Mesendoderm (in vitro differentiated cells): ENCODE measurements around the gene NECAP2.
A peak's percentile ranks its signal among the peaks of the same experiment; 100 is the strongest.

Experiments
- DNase-seq: peaks from one replicate; pipeline ENCODE4 v3.0.0; 2013
- H2AK5ac ChIP-seq: 2 replicates; pipeline ENCODE4 v1.6.1; 2013; ENCODE audit warnings: low read length, inconsistent platforms
- H2BK120ac ChIP-seq: 2 replicates; pipeline ENCODE4 v1.6.1; 2013; ENCODE audit warnings: low read depth, mild to moderate bottlenecking, low read length, moderate library complexity, mixed read lengths
- H2BK15ac ChIP-seq: replicated peaks from 2 replicates; pipeline ENCODE4 v1.6.1; 2013; ENCODE audit warnings: low read depth, mild to moderate bottlenecking, moderate library complexity
- H2BK5ac ChIP-seq: 2 replicates; pipeline ENCODE4 v1.6.1; 2013; ENCODE audit warnings: low read length, inconsistent platforms
- H3K18ac ChIP-seq: 2 replicates; pipeline ENCODE4 v1.6.1; 2013; ENCODE audit warnings: mild to moderate bottlenecking, low read length, mixed read lengths
- H3K23ac ChIP-seq: one replicate; pipeline ENCODE4 v1.6.1; 2013; ENCODE audit warnings: low read length
- H3K27ac ChIP-seq: 2 replicates; pipeline ENCODE4 v1.5.1; 2013; ENCODE audit warnings: low read depth, mild to moderate bottlenecking, inconsistent platforms, low read length, moderate library complexity
- H3K27me3 ChIP-seq: 2 replicates; pipeline ENCODE4 v1.6.1; 2013; ENCODE audit warnings: low read length, control low read depth, mild to moderate bottlenecking, inconsistent platforms; ENCODE audit not compliant: insufficient read depth, poor library complexity
- H3K36me3 ChIP-seq: 2 replicates; pipeline ENCODE4 v1.6.1; 2013; ENCODE audit warnings: low read length, inconsistent platforms; ENCODE audit not compliant: control insufficient read depth, insufficient read depth
- H3K4ac ChIP-seq: one replicate; pipeline ENCODE4 v1.6.1; 2013; ENCODE audit warnings: low read depth, mild to moderate bottlenecking, low read length, moderate library complexity
- H3K4me1 ChIP-seq: 2 replicates; pipeline ENCODE4 v1.6.1; 2013; ENCODE audit warnings: low read depth, low read length, inconsistent platforms; ENCODE audit not compliant: control insufficient read depth
- H3K4me2 ChIP-seq: 2 replicates; pipeline ENCODE4 v1.6.1; 2013; ENCODE audit warnings: low read length
- H3K4me3 ChIP-seq: 2 replicates; pipeline ENCODE4 v1.5.1; 2013; ENCODE audit warnings: mild to moderate bottlenecking, low read length
- H3K56ac ChIP-seq: one replicate; pipeline ENCODE4 v1.6.1; 2013; ENCODE audit warnings: low read length
- H3K79me1 ChIP-seq: 2 replicates; pipeline ENCODE4 v1.6.1; 2013; ENCODE audit warnings: low read length, inconsistent platforms
- H3K79me2 ChIP-seq: 2 replicates; pipeline ENCODE4 v1.6.1; 2013; ENCODE audit warnings: mild to moderate bottlenecking, low read length; ENCODE audit not compliant: control insufficient read depth, insufficient read depth
- H3K9ac ChIP-seq: 2 replicates; pipeline ENCODE4 v1.6.1; 2013; ENCODE audit warnings: low read length, inconsistent platforms
- H4K5ac ChIP-seq: one replicate; pipeline ENCODE4 v1.6.1; 2013; ENCODE audit warnings: low read length
- H4K8ac ChIP-seq: one replicate; pipeline ENCODE4 v1.6.1; 2013; ENCODE audit warnings: low read depth, mild to moderate bottlenecking, control low read depth, low read length, moderate library complexity
- WGBS: extraction: QIAGEN DNeasy Blood & Tissue Kit; methylation state at CpG from one replicate; pipeline ENCODE4 v1.1.7; 2013; ENCODE audit warnings: low lambda C conversion rate, missing lambda C conversion rate; ENCODE audit not compliant: insufficient coverage; ENCODE audit errors: extremely low coverage; 5-methylcytosine and 5-hydroxymethylcytosine counted together

NECAP2 gene

DNA sequence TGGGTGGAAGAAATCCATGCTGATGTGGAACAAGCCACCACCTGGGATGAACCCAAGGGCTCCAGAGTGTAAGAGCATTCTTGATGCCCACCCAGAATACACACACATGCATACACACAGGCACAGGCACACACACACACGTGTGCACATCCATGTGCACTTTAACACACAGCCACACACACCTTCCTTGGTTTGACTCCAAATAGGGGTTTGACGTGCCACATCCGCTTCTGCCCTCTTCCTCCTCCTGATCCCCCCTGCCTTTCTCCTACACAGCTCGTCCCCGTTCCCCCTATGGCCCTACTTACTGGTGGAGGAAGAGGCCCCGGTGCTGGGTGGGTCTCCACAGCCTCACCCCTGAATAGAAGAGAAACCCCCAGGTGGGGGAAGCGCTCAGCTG, 19.3 kb upstream of the NECAP2 start:
- H3K4me3 ChIP-seq = no peak overlapping the region
- no CpG with 5 or more reads among the region's 7 CpGs for WGBS
- H4K8ac ChIP-seq = no peak overlapping the region

DNA sequence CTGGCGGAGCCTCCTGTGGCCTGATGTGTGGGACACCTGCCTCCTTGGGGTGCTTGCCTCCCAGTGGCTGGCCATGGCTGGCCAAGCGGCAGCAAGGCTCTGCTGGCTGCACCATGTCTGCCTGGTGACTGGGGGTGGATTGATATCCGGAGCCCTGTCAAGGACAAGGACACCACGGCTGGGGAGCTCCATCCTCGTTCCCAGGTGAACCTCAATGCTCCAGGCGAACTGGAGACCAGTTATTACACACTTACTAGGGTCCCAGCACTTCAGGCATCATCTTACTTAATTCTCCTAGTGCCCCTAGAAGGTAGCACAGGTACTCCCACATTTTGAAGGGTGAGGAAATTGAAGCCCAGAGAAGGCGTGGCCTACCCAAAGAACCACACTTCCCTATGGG, 18.5 kb upstream of the NECAP2 start:
- H4K8ac ChIP-seq = no peak overlapping the region

More for the DNA sequence above, 19.3 kb upstream of the NECAP2 start:
- H2BK15ac ChIP-seq = no peak overlapping the region
- H3K79me1 ChIP-seq = no peaks in the 10 kb centered on the region
- no peaks in the 10 kb centered on the region for H3K27me3 ChIP-seq
- H3K18ac ChIP-seq = no peak overlapping the region
- H2BK120ac ChIP-seq = no peak overlapping the region
- no peak overlapping the region for H3K4me2 ChIP-seq
- H2BK5ac ChIP-seq = no peak overlapping the region
- H3K56ac ChIP-seq = no peak overlapping the region
- H3K79me2 ChIP-seq = no peaks in the 10 kb centered on the region
- no peak overlapping the region for H3K4ac ChIP-seq
- H3K9ac ChIP-seq = no peak overlapping the region
- no peak overlapping the region for H3K27ac ChIP-seq
- no peaks in the 10 kb centered on the region for H3K4me1 ChIP-seq
- H3K36me3 ChIP-seq = no peaks in the 10 kb centered on the region
- no peak for DNase-seq
- H3K23ac ChIP-seq = no peak overlapping the region
- H4K5ac ChIP-seq = no peak overlapping the region
- no peak overlapping the region for H2AK5ac ChIP-seq

DNA sequence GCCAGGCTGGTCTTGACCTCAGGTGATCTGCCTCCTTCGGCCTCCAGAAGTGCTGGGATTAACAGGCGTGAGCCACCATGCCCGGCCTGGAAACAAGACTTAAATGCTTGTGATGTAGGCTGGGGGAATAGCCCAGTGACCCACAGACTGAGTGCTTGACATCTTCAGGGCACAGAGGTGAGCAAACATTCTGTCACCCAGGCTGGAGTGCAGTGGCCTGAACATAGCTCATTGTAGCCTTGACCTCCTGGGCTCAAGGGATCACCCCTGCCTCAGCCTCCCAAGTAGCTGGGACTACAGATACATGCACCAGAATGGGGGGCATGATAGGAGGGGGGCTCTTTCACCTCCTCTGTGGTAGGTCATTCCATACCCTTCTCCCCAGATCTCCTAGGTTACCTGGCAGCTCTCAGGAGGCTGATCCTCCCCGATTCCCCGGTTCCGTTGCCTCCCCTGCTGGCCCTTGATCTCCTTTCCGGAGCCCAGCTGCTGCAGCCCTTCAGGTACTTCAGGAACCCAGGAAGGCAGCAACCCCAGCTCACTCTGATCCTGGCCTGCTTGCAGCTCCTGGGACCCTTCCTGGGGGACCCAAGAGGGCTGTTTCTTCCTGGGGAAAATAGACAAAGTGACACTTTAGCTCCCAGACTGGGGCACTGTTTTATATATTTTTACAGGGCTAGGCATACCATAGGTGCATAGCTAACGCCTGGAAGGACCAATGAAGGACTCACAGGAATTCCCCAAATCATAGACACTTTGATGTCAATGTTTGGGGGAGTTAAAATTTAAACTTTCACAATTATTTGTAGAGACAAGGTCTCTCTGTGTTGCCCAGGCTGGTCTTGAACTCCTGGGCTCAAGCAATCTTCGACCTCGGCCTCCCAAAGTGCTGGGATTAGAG, 15.1 kb upstream of the NECAP2 start:
- Histone ChIP-seq H3K79me2 (no peaks in the 10 kb centered on the region), H3K56ac (no peak overlapping the region), H4K5ac (no peak overlapping the region), H3K4ac (no peak overlapping the region), H2BK120ac (no peak overlapping the region), H4K8ac (no peak overlapping the region), H3K9ac (no peak overlapping the region), H3K79me1 (no peaks in the 10 kb centered on the region), H3K18ac (no peak overlapping the region), H3K36me3 (no peaks in the 10 kb centered on the region), H3K4me1 (no peaks in the 10 kb centered on the region), H3K27ac (no peak overlapping the region), H3K4me2 (no peak overlapping the region), H2AK5ac (no peak overlapping the region), H2BK15ac (no peak overlapping the region), H3K4me3 (no peak overlapping the region), H2BK5ac (no peak overlapping the region), H3K23ac (no peak overlapping the region), H3K27me3 (no peaks in the 10 kb centered on the region)
- no CpG with 5 or more reads among the region's 10 CpGs for WGBS
- DNase-seq = no peak

More for the DNA sequence above, 18.5 kb upstream of the NECAP2 start:
- Histone ChIP-seq H3K4me2 (no peak overlapping the region), H3K56ac (no peak overlapping the region), H2BK5ac (no peak overlapping the region), H3K18ac (no peak overlapping the region), H3K4ac (no peak overlapping the region), H3K36me3 (no peaks in the 10 kb centered on the region), H2BK120ac (no peak overlapping the region), H3K9ac (no peak overlapping the region), H3K27ac (no peak overlapping the region), H3K4me3 (no peak overlapping the region), H3K27me3 (no peaks in the 10 kb centered on the region), H3K4me1 (no peaks in the 10 kb centered on the region), H2BK15ac (no peak overlapping the region), H2AK5ac (no peak overlapping the region), H3K79me1 (no peaks in the 10 kb centered on the region), H3K79me2 (no peaks in the 10 kb centered on the region), H4K5ac (no peak overlapping the region), H3K23ac (no peak overlapping the region)
- WGBS = no CpG with 5 or more reads among the region's 7 CpGs
- no peak for DNase-seq

DNA sequence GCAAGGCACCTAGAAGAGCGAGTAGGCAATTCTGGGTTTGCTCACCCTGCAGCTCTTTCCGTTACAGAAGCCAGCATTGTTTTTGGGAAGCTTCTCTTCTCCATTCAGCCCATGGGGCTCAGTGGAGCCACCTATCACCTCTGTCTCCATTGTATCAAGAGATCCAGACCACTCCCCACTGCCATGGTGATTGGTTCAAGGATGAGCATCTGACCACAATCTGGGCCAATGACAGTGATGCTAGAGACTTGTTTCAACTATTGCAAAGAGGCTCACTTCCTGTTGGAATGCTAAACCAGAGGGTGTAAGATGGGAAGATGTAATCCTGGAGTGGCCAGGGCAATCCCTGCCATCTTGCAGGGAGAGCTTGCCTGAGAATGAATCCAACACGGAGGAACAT, 9.9 kb upstream of the NECAP2 start:
- Histone ChIP-seq H3K4me3 (no peak overlapping the region), H3K79me2 (no peaks in the 10 kb centered on the region), H3K27me3 (no peaks in the 10 kb centered on the region), H3K4me1 (no peaks in the 10 kb centered on the region), H2BK5ac (no peak overlapping the region), H3K9ac (no peak overlapping the region), H3K4ac (no peak overlapping the region), H2BK15ac (no peak overlapping the region), H3K23ac (no peak overlapping the region), H2BK120ac (no peak overlapping the region), H3K4me2 (no peak overlapping the region), H4K8ac (no peak overlapping the region), H3K18ac (no peak overlapping the region), H3K56ac (no peak overlapping the region), H3K36me3 (no peaks in the 10 kb centered on the region), H3K79me1 (no peaks in the 10 kb centered on the region), H2AK5ac (no peak overlapping the region), H3K27ac (no peak overlapping the region), H4K5ac (no peak overlapping the region)
- no CpG with 5 or more reads among the region's 3 CpGs for WGBS
- DNase-seq = peak; percentile 76

DNA sequence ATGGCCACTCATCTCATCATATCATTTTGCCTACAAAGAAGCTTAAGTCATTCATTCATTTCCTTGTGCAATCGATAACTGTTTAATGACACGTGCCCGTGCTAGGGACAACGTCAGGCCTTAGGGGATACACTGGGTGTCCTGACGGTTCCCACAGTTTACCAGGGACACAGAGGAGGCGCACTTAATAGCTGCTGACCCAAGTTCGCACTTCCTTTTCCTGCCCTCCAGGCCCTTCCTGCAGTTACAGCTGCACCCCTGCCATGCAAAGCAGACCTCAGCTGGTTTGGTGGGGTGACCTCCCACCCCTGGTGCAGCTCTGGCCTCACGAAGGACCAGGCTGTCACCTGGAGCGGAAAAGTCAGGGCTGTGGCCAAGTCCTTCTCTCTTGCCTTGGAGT, 7.5 kb upstream of the NECAP2 start:
- Histone ChIP-seq H2BK5ac (no peak overlapping the region), H3K36me3 (no peaks in the 10 kb centered on the region), H3K9ac (no peak overlapping the region), H3K4me2 (no peak overlapping the region), H2BK15ac (no peak overlapping the region), H3K4me1 (no peaks in the 10 kb centered on the region), H3K23ac (no peak overlapping the region), H2AK5ac (no peak overlapping the region), H3K27me3 (no peaks in the 10 kb centered on the region), H3K18ac (no peak overlapping the region), H3K79me2 (no peaks in the 10 kb centered on the region), H3K27ac (no peak overlapping the region), H3K56ac (no peak overlapping the region), H3K4ac (no peak overlapping the region), H2BK120ac (no peak overlapping the region), H4K8ac (no peak overlapping the region), H4K5ac (no peak overlapping the region), H3K4me3 (no peak overlapping the region), H3K79me1 (no peaks in the 10 kb centered on the region)
- DNase-seq = no peak
- no CpG with 5 or more reads among the region's 9 CpGs for WGBS

DNA sequence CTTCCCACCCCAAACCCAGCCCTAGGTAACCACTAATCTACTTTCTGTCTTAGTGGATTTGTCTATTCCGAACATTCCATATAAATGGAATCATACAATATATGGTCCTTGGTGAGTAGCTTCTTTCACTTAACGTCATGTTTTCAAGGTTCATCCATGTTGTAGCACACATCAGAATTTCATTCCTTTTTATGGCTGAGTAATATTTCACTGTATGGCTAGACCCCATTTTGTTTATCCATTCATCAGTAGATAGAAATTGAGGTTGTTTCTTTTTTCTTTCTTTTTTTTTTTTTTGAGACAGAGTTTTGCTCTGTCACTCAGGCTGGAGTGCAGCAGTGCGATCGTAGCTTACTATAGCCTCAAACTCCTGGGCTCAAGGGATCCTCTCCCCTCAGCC, 6.5 kb upstream of the NECAP2 start:
- no peak overlapping the region for H3K4me2 ChIP-seq
- H3K27me3 ChIP-seq = no peaks in the 10 kb centered on the region
- H2BK15ac ChIP-seq = no peak overlapping the region
- no peak overlapping the region for H3K27ac ChIP-seq
- no peak overlapping the region for H4K8ac ChIP-seq
- H3K36me3 ChIP-seq = no peaks in the 10 kb centered on the region
- no peak overlapping the region for H3K18ac ChIP-seq
- H3K79me1 ChIP-seq = no peaks in the 10 kb centered on the region
- H3K9ac ChIP-seq = no peak overlapping the region
- H3K4me1 ChIP-seq = no peaks in the 10 kb centered on the region
- no peak overlapping the region for H3K4ac ChIP-seq
- H2AK5ac ChIP-seq = no peak overlapping the region
- H3K56ac ChIP-seq = no peak overlapping the region
- H3K4me3 ChIP-seq = no peak overlapping the region
- no peak overlapping the region for H3K23ac ChIP-seq
- DNase-seq = no peak
- no peak overlapping the region for H2BK120ac ChIP-seq
- no peak overlapping the region for H2BK5ac ChIP-seq
- no CpG with 5 or more reads among the region's 4 CpGs for WGBS
- no peaks in the 10 kb centered on the region for H3K79me2 ChIP-seq
- no peak overlapping the region for H4K5ac ChIP-seq
